SJSA1 (cell line): ENCODE measurements around the gene SOCS1. TPM values are rescaled to one million over a fixed set of nuclear protein-coding genes. Genes with fewer than 3 reads are reported as not detected.

Experiments
- DNase-seq, 2 experiments: peaks; one replicate each; pipeline ENCODE4 v3.0.0-alpha.2; 2015 to 2020; ENCODE audit warnings: low spot score in 2 of 2, low read depth in 1 of 2
- H3K27ac ChIP-seq: fragments of 250-450 bp; sonication (Bioruptor Pico); 2 replicates; pipeline ENCODE4 v1.5.1; 2020; ENCODE audit warnings: mild to moderate bottlenecking, moderate library complexity
- H3K27me3 ChIP-seq: fragments of 250-450 bp; sonication (Bioruptor Pico); replicated peaks from 2 replicates; pipeline ENCODE4 v1.5.1; 2020; ENCODE audit warnings: mild to moderate bottlenecking, moderate library complexity
- H3K36me3 ChIP-seq: fragments of 250-450 bp; sonication (Bioruptor Pico); 2 replicates; pipeline ENCODE4 v1.5.1; 2020; ENCODE audit warnings: mild to moderate bottlenecking
- H3K4me1 ChIP-seq: fragments of 250-450 bp; sonication (Bioruptor Pico); replicated peaks from 2 replicates; pipeline ENCODE4 v1.6.1; 2021; ENCODE audit warnings: mild to moderate bottlenecking
- H3K4me3 ChIP-seq: fragments of 250-450 bp; sonication (Bioruptor Pico); 2 replicates; pipeline ENCODE4 v1.5.1; 2020; ENCODE audit warnings: mild to moderate bottlenecking
- H3K9me3 ChIP-seq: fragments of 250-450 bp; sonication (Bioruptor Pico); replicated peaks from 2 replicates; pipeline ENCODE4 v1.5.1; 2020; ENCODE audit warnings: mild to moderate bottlenecking
- total RNA-seq: library from RNA; depleted of rRNA; stranded (reverse); fragments of >200 nt; shearing (Covaris generic); gene quantifications from 2 replicates; pipeline ENCODE4 v1.2.3, GENCODE V29; 2014

Gene SOCS1
- total RNA-seq, 1 experiment from 2014 or later, result 9.0 TPM

DNA sequence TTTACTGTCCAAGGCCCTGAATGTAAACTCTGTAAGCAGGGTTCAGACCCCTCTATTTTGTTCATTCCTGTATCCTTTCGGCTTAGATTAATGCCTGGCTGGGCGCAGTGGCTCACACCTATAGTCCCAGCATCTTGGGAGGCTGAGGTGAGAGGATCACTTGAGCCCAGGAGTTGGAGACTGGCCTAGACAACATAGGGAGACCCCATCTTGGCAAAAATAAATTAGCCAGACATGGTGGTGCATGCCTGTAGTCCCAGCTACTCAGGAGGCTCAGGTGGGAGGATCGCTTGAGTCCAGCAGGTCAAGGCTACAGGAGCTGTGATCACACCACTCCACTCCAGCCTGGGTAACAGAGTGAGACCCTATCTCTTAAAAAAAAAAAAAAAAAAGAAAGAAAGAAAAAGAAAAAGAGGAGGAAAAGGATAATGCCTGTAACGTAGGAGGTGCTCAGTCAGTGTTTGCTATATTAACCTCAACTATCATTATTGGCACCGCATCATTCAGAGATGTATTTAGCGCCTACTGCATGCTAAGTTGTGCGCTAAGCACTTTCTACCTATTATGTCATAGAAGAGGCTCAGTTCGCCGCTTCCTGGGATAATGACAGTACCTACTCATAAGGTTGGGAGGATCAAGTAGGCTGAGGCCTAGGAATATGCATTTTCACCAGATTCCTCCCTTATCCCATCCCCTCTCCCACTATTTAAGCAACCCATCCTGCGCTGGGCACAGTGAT is 5.0 kb downstream of the SOCS1 start:
- Histone ChIP-seq H3K4me1 (peaks cover 32% of the 10 kb centered on the region), H3K4me3 (no peak overlapping the region), H3K27ac (no peak overlapping the region; the same call in 1 of the 2 replicates), H3K9me3 (no peaks in the 10 kb centered on the region), H3K36me3 (peaks cover 46% of the 10 kb centered on the region), H3K27me3 (no peaks in the 10 kb centered on the region)
- no peak for DNase-seq

DNA sequence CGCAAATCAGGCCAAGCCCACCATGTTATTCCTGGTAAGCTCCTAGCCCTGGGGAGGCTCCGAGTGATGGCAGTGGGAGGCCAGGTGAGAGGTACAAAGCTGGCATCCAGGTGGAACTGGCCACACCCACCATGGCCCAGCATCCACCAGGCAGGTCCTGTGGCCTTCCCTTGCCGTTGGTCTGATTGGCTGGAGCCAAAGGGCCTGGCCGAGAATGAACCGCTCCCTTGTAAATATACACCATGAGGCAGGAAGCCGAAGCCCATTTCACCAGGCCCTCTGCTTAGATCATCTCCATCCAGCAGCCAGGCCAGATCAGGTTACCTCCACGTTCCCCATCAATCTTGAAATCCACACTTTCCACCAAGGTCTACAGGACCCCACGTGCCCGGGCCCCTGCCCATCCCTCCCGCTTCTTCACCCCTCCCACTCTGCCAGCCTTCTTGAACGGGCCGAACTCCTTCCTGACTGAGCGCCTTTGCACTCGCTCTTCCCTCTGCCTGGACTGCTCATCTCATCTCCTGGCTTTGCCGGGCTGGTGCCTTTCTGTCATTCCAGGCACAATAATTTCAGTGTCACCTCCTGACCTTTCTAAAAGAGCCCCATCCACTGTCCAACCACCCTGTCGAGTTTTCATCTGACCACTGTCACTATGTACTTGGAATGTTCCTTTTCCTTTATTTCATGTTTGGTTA is 5.8 kb downstream of the SOCS1 start:
- Histone ChIP-seq H3K4me3 (no peak overlapping the region), H3K36me3 (peaks cover 41% of the 10 kb centered on the region), H3K27me3 (no peaks in the 10 kb centered on the region), H3K9me3 (no peaks in the 10 kb centered on the region), H3K27ac (no peak overlapping the region; the same call in 1 of the 2 replicates), H3K4me1 (peaks cover 32% of the 10 kb centered on the region)
- no peak for DNase-seq

DNA sequence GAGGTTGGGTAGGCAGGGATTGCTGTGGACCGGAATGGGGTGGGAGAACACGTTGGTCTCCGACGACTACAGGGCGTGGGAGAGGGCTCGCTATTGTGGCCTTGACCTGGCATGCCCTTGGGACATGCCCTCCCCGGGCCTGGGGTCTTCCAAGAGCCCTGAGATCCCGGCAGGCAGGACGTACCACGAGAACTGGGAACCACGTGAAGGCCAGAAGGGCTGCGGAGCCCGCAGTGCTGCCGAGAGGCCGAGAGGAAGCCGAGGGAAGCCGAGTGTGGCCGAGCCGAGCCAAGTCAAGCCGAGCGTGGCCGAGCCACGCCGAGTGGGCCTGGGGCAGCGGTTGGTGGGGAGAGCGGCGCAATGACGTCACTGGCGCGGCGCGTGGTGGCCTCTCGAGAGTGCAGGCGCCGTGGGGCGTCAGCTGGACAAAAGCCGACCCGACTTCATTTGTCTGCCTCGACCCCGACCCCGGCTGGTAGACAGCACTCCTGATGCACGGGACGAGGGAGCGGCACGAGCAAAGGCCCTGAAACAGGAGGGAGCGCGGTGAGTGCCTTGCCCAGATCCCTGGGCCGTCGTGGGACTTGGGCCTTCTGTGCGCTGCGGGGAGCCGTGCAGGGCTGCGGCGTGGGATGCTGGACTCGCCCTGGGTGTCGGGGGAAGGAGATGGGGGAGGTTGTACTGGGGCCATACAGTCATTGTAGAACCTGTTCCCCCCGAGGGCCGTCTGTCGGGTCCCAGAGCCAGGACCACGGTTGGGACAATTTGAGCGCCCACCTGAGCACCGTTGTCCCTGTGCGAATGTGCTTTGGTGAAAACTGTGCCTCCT is 6.6 kb downstream of the SOCS1 start:
- Histone ChIP-seq H3K27me3 (no peaks in the 10 kb centered on the region), H3K27ac (no peak overlapping the region), H3K4me1 (peaks cover 24% of the 10 kb centered on the region), H3K4me3 (no peak overlapping the region), H3K9me3 (no peaks in the 10 kb centered on the region), H3K36me3 (peaks cover 33% of the 10 kb centered on the region)
- no peak for DNase-seq

DNA sequence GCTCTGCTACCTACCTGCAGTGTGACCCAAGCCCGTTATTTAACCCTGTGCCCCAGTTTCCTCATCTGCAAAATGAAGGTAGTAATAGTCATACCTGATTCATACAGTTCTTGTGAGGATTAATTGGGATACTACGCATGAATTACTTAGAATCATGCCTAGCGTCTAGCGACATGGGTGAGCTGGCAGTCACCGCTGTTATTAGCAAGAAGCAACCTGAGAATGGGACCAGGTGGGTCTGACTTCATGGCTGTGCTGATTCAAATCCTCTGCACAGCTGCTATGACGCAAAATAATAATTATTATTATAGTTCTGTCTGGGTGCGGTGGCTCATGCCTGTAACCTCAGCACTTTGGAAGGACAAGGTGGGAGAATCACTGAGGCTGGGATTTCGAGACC is 7.9 kb downstream of the SOCS1 start:
- Histone ChIP-seq H3K4me1 (peaks cover 11% of the 10 kb centered on the region), H3K27ac (no peak overlapping the region), H3K36me3 (peaks cover 20% of the 10 kb centered on the region), H3K9me3 (no peaks in the 10 kb centered on the region), H3K27me3 (no peaks in the 10 kb centered on the region), H3K4me3 (no peak overlapping the region)
- no peak for DNase-seq

DNA sequence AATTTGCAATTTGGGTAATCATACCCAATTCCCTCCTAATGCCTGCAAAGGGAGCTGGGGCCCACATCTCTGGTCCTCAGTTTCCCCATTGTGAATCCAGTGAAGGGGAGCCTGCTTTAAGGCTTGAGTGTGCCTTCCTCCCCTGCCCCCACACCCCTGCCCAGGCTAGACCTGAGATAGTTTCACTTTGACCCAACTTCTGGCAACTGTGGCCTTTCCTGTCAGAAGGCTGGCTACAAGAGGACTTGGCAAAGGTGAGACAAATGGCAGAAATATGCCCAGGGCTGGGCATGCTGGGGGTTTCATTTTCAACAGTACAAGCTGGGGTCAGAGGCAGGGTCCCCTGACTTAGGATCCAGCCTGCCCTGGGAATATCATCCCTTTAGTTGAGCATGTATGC is 10.0 kb downstream of the SOCS1 start:
- Histone ChIP-seq H3K27ac (no peak overlapping the region), H3K9me3 (no peaks in the 10 kb centered on the region), H3K4me3 (no peak overlapping the region), H3K4me1 (no peaks in the 10 kb centered on the region), H3K27me3 (no peaks in the 10 kb centered on the region), H3K36me3 (no peaks in the 10 kb centered on the region)
- no peak for DNase-seq

DNA sequence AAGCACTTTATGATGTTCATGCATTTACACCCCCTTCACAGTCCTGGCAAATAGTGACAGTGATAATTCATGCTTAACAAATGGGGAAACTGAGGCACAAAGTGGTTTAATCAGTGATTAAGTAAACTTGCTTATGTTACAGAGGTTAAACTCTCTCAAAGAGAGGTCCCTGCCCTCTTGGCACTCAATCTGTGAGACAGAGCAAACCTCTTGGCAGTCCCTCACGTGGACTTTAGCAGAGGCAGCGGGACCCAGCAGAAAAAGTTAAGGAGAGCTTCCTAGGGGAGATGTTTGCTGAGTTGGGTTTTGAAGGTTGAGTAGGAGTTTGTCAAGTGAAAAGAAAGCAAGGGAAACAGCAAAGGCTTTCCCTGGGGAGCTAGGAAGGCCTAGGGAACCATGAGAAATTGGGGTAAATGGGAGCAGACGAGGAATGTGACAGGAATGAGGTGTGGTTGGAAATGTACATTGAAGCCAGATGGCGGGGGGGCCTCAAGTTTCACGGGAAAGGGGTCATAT is 10.7 kb downstream of the SOCS1 start:
- Histone ChIP-seq H3K9me3 (no peaks in the 10 kb centered on the region), H3K4me1 (no peaks in the 10 kb centered on the region), H3K36me3 (no peaks in the 10 kb centered on the region), H3K27me3 (no peaks in the 10 kb centered on the region), H3K4me3 (no peak overlapping the region), H3K27ac (no peak overlapping the region)
- DNase-seq, result no peak

DNA sequence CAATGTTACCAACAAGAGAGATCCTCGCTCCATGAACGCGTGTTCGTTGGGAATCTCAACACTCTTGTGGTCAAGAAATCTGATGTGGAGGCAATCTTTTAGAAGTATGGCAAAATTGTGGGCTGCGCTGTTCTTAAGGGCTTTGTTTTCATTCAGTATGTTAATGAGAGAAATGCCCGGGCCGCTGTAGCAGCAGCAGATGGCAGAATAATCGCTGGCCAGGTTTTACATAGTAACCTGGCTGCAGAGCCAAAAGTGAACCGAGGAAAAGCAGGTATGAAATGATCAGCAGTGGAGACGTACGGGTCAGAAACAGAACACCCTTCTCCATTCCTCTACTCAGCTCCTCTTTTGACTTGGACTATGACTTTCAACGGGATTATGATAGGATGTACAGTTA is 13.3 kb downstream of the SOCS1 start:
- DNase-seq, result no peak
- H3K4me3 ChIP-seq, result no peak overlapping the region
- no peaks in the 10 kb centered on the region for H3K9me3 ChIP-seq
- no peaks in the 10 kb centered on the region for H3K36me3 ChIP-seq
- H3K4me1 ChIP-seq, result no peaks in the 10 kb centered on the region
- no peak overlapping the region for H3K27ac ChIP-seq
- no peaks in the 10 kb centered on the region for H3K27me3 ChIP-seq

DNA sequence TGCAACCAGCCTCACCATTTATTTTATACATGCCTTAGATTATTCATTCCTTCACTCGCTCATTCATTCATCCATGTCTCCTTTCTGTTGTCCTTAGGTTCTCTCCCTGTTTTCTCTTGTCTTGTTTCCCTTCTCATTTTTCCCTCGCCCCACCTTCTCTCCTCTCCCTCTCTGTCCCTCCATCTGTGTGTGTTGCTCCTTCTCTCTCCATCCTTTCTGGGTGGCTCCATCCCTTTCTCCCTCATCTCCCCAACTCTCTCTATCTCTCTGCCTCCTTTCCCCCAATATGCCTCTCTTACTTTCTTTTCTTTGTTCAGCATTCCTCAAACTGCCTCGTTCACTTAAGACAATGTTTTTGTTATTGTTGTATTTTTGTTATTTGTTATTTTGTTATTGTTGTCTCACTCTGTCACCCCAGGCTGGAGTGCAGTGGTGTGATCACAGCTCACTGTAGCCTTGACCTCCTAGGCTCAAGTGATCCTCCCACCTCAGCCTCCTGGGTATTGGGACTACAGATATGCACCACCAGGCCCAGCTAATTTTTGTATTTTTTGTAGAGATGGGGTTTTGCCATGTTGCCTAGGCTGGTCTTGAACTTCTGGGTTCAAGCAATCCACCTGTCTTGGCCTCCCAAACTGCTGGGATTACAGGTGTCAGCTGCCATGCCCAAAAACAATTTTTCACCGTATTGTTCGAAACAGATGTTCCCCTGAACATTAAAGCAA is 14.4 kb downstream of the SOCS1 start:
- DNase-seq, result no peak
- H3K4me3 ChIP-seq, result no peak overlapping the region
- H3K9me3 ChIP-seq, result no peaks in the 10 kb centered on the region
- H3K27me3 ChIP-seq, result no peaks in the 10 kb centered on the region
- H3K27ac ChIP-seq, result no peak overlapping the region
- no peaks in the 10 kb centered on the region for H3K36me3 ChIP-seq
- no peaks in the 10 kb centered on the region for H3K4me1 ChIP-seq

DNA sequence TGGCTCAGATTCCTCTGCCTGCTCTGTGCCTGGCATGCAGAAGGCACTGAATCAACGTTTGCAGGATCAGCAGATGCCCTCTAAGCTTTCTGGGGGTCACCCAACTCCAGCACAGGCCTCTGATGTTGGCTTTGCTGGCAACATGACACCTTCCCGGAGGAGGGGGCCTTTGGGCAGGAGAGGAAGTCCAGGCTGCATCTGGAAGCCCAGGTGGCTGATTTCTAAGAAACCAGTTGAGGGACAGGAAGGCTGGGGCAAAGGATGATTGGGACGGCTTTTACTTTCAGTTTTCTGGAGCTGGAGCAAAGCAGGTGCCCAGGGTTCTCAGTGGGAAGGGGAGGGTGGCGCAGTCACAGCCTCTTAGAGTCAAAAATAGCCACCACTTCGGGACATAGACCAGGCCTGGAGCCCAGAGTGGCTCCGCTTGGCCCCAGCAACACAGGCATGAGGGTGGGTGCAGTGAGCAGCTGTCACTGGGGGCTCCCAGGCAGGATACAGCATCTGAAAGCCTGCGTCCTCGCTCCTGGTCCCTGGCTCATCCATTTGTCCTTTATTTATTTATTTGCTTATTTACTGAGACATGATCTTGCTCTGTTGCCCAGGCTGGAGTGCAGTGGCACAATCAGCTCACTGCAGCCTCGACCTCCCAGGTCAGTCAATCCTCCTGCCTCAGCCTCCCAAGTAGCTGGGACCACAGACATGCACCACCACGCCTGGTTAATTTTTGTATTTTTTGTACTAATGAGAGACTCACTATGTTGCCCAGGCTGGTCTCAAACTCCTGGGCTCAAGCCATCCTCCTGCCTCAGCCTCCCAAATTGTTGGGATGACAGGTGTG is 15.1 kb downstream of the SOCS1 start:
- Histone ChIP-seq H3K36me3 (no peaks in the 10 kb centered on the region), H3K4me1 (no peaks in the 10 kb centered on the region), H3K9me3 (no peaks in the 10 kb centered on the region), H3K27me3 (no peaks in the 10 kb centered on the region), H3K4me3 (no peak overlapping the region), H3K27ac (no peak overlapping the region)
- no peak for DNase-seq

DNA sequence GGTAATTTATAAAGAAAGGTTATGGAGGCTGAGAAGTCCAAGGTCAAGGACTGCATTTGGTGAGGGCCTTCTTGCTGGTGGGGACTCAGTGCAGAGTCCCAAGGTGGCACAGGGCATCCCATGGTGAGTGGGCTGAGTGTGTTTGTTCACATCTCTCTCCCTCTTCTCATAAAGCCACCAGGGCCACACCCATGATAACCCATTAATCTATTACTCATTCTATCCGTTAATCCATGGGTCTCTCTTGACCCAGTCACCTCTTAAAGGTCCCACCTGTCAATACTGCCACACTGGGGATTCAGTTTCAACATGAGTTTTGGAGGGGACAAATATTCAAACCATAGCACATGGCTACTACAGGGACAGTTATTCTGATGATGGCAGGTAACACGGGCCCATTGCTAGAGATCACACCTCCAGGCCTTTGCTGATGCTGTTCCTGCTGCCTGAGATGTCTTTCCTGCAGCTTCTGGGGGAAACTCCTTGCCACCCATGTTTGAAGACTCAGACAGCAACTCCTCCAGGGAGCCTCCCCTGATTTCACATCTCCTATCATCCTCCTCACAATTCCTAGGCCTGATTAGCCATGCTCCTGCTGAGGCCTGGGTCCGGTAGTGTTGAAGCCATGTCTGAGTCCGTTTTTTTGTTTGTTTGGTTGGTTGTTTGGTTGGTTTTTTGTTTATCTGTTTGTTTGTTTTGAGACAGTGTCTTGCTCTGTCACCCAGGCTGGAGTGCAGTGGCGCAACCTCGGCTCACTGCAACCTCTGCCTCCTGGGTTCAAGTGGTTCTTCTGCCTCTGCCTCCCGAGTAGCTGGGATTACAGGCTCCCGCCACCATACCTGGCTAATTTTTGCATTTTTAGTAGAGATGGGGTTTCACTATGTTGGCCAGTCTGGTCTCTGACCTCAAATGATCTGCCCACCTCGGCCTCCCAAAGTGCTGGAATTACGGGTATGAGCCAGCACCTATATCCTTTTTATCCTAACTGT is 16.1 kb downstream of the SOCS1 start:
- Histone ChIP-seq H3K27ac (no peak overlapping the region), H3K4me1 (no peaks in the 10 kb centered on the region), H3K4me3 (no peak overlapping the region), H3K9me3 (no peaks in the 10 kb centered on the region), H3K27me3 (no peaks in the 10 kb centered on the region), H3K36me3 (no peaks in the 10 kb centered on the region)
- DNase-seq, result no peak

DNA sequence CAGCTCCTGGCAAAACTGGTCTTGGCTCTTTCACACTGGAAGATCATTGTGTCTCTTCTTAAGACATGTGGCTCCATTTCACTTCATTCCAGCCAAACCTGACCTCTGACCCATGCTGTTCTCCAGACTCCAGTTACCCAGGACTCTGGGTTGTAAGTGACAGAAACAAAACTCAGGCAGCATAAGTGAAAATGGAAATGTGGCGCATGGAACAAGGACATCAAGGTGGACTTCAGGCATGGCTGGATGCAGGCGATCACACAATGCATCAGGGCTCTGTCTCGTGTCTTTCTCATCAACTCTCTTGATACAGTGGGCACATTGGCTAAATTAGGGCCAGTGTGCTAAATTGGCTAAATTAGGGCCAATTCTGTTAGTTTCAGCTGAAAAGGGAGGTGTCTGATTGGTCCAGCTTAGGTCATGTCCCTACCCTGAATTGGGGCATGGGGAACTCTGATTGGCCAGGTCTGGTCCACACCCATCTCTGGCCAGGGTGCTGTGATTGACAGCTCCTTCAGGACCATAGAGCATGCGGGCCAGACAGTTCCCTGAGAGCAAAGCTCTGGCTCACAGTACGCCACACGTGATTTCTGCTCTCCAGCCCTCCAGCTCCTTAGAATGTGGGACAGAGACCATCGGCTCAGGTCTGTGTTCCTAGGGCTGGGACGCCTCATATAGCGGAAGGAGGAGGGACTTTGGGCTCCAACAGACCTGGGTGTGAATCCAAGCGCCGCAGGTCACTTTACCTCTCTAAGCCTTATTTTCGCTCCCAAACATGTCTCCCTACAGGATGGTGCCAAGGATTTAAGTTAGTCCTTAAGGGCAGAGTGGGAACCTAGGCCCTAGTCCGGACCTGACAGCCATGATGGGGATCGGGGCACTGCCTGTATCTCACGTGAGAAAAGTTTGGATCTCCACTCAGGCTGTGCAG is 17.5 kb downstream of the SOCS1 start:
- Histone ChIP-seq H3K27ac (no peak overlapping the region), H3K4me3 (no peak overlapping the region), H3K27me3 (no peaks in the 10 kb centered on the region), H3K4me1 (0 out of 2 replicates have a peak, but pooled peaks cover 3% of the 10 kb centered on the region), H3K9me3 (no peaks in the 10 kb centered on the region), H3K36me3 (no peaks in the 10 kb centered on the region)
- no peak for DNase-seq
